Glomerular visceral epithelial cell (primary cell): ENCODE data around the gene RNU1-1.
A peak's percentile ranks its signal among the peaks of the same experiment; 100 is the strongest.
"Not testable (repeated sequence)": the region's sequence is repeated elsewhere in the genome, so short reads cannot be mapped to it uniquely, and the experiment has no call there.

Experiments
- DNase-seq: peaks from one replicate; pipeline ENCODE4 v3.0.0-alpha.2; 2016; ENCODE audit errors: extremely low spot score

Gene RNU1-1

DNA sequence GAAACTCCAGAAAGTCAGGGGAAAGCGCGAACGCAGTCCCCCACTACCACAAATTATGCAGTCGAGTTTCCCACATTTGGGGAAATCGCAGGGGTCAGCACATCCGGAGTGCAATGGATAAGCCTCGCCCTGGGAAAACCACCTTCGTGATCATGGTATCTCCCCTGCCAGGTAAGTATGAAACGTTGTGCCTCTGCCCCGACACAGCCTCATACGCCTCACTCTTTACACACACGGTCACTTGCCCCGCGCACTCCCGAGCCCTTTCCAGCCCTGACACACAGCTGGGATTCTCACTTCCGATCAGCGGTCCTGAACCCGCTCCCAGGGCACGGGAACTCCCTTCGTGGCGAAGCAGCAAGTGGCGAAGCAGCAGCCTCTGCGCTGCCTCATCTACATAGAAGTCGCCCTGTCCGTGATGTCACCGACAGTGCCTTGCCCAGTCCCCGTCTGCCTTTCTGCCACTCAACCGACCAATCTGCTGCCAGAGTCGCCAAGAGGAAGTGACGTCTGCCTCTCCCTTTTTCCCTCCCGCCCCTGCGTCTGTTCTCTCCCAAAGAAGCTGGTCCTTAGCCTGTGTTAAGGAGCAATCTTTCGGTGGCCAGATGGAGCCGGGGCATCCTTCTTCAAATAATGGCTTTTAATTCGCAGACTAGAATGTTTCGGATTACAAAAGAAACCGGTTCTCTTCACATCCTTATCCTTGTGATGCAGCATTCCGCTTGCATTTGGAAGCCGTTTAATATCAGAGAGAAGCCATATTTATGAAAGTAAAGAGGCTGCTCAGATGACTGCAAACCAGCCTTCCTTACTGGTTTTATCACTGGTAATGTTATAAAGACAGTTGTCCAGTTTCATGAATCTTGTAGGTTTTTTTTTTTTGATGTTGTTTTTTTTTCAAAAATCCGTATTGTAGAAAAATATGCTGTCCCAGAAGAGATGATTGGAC is at the start of gene RNU1-1:
Gene RNU1-1, minus strand, starts transcription at position 179 of the 949 bp plus-strand sequence.
- peak; percentile 67 for DNase-seq

GRCh38 chr1:16561035-16561434 is 47.0 kb upstream of the RNU1-1 start:
- not testable (repeated sequence) for DNase-seq

- DNase-seq: not testable (repeated sequence)
Observed at GRCh38 chr1:16560498-16560897, 46.4 kb upstream of the RNU1-1 start.

GRCh38 chr1:16559688-16560087 is 45.6 kb upstream of the RNU1-1 start:
- DNase-seq: not testable (repeated sequence)

- not testable (repeated sequence) for DNase-seq
Observed at GRCh38 chr1:16557034-16557433, 42.9 kb upstream of the RNU1-1 start.

DNA sequence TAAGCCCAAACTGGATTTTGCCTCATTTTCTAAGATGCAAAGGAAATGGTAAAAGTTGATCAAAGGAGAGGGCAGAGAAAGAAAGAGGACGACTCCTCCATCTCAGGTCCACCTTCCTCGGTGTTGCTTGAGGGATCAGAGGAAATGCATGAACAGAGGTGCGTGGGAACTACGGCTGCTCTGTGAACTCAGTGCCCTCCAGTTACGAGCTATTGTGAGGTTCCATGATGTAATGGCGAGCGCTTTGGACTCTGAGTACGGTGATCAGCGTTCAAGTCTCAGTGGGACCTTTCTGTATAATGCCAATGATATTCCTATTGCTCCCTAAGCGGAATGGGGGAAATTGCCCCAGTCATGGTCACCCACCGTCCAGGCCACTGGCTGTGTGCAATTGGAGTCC is 39.2 kb upstream of the RNU1-1 start:
- DNase-seq: not testable (repeated sequence)

DNA sequence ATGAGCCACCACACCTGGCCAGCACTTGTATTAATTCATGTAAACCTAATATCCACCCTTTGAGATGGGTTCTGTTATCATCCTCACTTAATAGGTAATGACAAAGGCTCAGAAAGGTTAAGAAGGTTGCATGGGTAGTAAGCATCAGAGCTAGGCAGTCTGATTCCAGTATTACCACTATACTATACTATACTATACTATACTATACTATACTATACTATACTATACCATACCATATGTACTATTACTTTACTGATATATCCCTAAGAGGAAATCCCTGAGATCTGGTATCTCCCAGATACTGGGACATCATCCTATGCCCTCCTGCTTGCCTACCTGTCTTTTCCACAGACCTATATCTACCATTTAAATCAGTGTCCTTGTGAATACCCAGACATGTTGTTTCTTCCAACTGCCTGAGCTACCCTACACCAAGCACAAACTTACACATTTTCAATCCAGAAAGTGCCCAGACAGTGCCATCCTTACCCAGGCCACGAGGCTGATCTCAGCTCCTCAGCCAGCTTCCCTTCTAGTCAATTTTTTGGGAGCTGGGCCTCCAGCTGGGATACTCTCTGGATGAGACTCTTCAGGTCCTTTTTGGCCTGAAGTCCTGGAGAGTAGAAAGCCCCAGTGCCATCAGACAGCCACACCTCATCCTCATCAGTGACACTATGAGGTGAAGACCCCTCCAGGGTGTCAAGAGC is 36.3 kb upstream of the RNU1-1 start:
- not testable (repeated sequence) for DNase-seq

GRCh38 chr1:16549545-16549944 is 35.5 kb upstream of the RNU1-1 start:
- DNase-seq: not testable (repeated sequence)

GRCh38 chr1:16547502-16548241 is 33.6 kb upstream of the RNU1-1 start:
- not testable (repeated sequence) for DNase-seq

DNA sequence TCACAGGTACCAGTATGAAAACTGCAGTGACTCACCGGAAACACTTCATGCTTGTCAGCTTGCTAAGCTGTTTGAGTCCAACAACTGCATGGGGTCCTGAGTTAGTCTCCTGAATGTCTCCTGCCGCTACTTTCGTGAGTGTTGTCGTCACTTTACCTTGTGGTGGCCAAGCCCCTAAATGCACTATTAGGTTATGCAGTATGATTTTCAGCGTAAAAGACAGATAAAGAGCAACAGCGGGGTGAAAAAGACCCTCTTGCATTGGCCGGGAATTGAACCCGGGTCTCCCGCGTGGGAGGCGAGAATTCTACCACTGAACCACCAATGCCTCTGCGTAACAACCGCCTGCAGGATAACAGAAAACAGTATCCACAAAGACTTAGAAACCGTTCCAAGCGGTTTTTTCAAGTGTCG is 31.6 kb upstream of the RNU1-1 start:
- DNase-seq: peak; percentile 12

- DNase-seq: not testable (repeated sequence)
Observed at GRCh38 chr1:16540421-16540893, 26.4 kb upstream of the RNU1-1 start.

GRCh38 chr1:16537528-16537927 is 23.4 kb upstream of the RNU1-1 start:
- DNase-seq: not testable (repeated sequence)

DNA sequence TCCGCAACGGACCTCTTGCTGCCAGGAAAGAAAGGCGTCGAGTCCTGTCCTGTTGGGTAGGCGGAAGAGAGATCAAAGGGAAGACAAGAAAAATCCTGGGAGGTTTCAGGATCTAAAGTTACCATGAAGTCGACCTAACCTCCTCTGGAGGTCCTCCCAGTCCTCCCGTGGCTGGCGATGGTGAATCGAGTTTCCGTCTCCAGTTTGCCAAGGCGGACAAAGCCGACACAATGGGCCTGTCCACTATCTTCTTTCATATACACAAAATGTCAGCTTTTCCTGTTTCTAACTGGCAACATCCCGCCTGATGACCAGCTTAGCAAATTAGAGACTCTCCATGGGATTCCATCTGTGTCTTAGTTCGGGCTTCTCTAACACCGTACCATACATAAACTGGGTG is 22.7 kb upstream of the RNU1-1 start:
- not testable (repeated sequence) for DNase-seq

DNA sequence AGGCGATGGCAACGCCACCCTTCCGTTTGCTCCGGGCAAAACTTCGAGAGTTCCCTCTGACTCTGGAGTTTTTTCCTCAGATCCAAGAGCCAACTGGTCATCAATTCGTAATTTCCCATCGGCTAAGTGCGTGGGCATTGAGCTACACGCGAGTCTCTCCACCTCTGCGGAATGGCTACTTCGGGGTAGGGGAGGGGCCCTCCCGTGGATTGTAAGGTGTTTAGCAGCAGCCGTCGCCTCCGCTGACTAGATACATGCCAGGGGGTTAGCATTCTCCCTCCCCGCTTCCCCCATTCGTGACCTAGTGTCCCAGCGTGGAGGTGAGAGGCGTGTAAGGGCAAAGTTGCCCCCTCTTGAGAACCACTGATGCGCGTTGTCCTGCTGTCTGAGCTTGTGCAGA is 21.8 kb upstream of the RNU1-1 start:
- DNase-seq: not testable (repeated sequence)

DNA sequence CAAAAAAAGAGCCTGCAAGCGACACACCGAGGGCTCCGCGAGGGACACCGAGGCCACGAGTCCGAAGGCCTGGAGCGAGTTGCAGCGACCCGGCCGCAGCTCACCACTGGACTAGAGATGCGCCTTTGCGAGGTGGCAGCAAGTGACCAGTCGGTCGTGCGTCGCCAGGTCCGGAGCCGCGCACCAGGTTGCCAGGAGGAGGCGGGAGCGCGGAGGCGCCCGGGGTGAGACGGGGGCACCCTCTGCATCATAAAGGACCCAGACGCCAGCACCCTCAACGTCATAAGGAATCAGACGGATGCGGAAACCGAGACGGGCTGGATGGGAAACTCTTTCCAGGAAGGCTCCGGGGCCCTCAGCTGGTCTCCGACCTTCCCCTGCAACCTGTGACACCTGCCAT is 21.4 kb upstream of the RNU1-1 start:
- not testable (repeated sequence) for DNase-seq

GRCh38 chr1:16534829-16535456 is 20.9 kb upstream of the RNU1-1 start:
- DNase-seq: peak; percentile 43

DNA sequence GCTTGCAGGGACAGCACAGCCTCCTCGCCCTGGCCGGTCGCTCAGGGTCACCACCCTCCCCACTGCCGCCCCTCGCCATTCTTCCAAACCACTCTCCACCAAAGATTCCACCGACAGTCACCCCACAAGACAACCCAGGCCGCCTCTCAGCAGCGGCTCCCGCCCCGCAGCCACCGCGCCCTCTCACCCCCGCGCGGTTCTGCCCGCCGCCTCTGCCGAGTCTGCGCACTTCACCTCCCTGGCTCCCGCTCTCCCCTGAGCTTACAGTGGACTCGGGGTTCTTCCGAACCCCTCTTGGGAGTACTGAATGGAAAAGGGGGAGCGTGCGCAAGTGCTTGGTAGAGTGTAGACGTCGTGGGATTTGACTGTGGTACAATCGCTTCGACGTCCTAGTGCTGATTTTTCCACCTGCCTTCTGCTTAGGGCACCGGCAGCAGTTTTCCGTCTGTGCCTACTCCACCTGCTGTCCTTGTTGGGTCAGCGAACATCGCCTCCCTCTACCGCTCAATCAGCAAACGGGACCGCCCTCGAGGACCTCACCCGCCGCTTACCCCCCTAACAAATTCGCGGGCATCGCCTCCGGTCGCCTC is 20.2 kb upstream of the RNU1-1 start:
- DNase-seq: not testable (repeated sequence)

GRCh38 chr1:16532235-16532991 is 18.3 kb upstream of the RNU1-1 start:
- not testable (repeated sequence) for DNase-seq

GRCh38 chr1:16528338-16528737 is 14.3 kb upstream of the RNU1-1 start:
- not testable (repeated sequence) for DNase-seq

GRCh38 chr1:16525769-16526168 is 11.7 kb upstream of the RNU1-1 start:
- not testable (repeated sequence) for DNase-seq
